ENCODE results near the gene DPP10.

DNA sequence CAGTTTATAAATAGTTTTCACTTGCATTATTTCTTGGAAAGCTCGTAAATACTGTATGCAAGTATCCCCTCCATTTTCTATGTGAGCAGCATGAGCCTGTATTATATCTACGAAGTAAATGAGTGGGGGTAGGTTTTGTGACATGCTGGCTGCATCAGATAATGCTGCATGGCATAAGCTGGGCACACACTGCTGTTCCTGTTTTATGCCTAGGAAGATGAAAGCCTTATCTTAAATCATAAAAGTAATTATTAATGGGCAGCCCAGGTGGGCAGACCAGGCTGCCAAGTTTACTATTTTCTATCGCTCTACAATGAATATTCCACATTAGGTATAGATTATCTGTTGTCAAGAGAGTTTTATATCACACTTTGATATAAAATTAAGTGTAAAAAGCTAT lies 854.6 kb downstream of the DPP10 start:
- no peak for TF ChIP-seq CTCF (IDR thresholded peaks at IDR 0.05)
- no peak for TF ChIP-seq EZH2 (IDR thresholded peaks at IDR 0.05)
- TF ChIP-seq EZH2phosphoT487 (IDR thresholded peaks at IDR 0.05) = no peak

All from neural progenitor cell (in vitro differentiated cells).